GM23338 (cell line): ENCODE results near the gene GM2A. TPM values are rescaled to one million over a fixed set of nuclear protein-coding genes. Genes with fewer than 3 reads are reported as not detected.

Experiments
- ATAC-seq: fragments of 200-7000 bp; cut with Tn5 transposase; 3 replicates; pipeline ENCODE4 v1.9.1; 2020
- DNase-seq: peaks from one replicate; pipeline ENCODE4 v3.0.0-alpha.2; 2015; ENCODE audit warnings: low spot score
- H2AFZ ChIP-seq: fragments of 200-600 bp; sonication (generic); 2 replicates; pipeline ENCODE4 v1.8.0; 2016; ENCODE audit warnings: antibody characterized with exemption, mild to moderate bottlenecking, moderate library complexity
- H3F3A ChIP-seq: fragments of 200-600 bp; sonication (generic); replicated peaks from 2 replicates; pipeline ENCODE4 v1.8.0; 2017; ENCODE audit warnings: antibody characterized with exemption, mixed run types, low read depth
- H3K27ac ChIP-seq: fragments of 200-600 bp; sonication (generic); 2 replicates; pipeline ENCODE4 v1.6.1; 2016; ENCODE audit warnings: low read depth
- H3K27me3 ChIP-seq: fragments of 200-600 bp; sonication (generic); 2 replicates; pipeline ENCODE4 v1.8.0; 2016; ENCODE audit warnings: mild to moderate bottlenecking, mixed run types, moderate library complexity; ENCODE audit not compliant: insufficient read depth
- H3K36me3 ChIP-seq: fragments of 200-600 bp; sonication (generic); 2 replicates; pipeline ENCODE4 v1.8.0; 2016; ENCODE audit warnings: mild to moderate bottlenecking; ENCODE audit not compliant: insufficient read depth
- H3K4me1 ChIP-seq: fragments of 200-600 bp; sonication (generic); 2 replicates; pipeline ENCODE4 v1.8.0; 2016; ENCODE audit warnings: mild to moderate bottlenecking, moderate library complexity; ENCODE audit not compliant: insufficient read depth
- H3K4me2 ChIP-seq: fragments of 200-600 bp; sonication (generic); 2 replicates; pipeline ENCODE4 v1.7.1; 2017; ENCODE audit warnings: mixed run types
- H3K4me3 ChIP-seq: fragments of 200-600 bp; sonication (generic); 2 replicates; pipeline ENCODE4 v1.6.1; 2016; ENCODE audit warnings: mixed run types
- H3K79me2 ChIP-seq: fragments of 200-600 bp; sonication (generic); replicated peaks from 2 replicates; pipeline ENCODE4 v1.8.0; 2017; ENCODE audit warnings: mild to moderate bottlenecking; ENCODE audit not compliant: insufficient read depth
- H3K9me2 ChIP-seq: fragments of 200-600 bp; sonication (generic); 2 replicates; pipeline ENCODE4 v1.8.0; 2017; ENCODE audit not compliant: insufficient read depth
- H4K20me1 ChIP-seq: fragments of 200-600 bp; sonication (generic); replicated peaks from 2 replicates; pipeline ENCODE4 v1.8.0; 2017; ENCODE audit warnings: mild to moderate bottlenecking; ENCODE audit not compliant: insufficient read depth
- H3K27ac Mint-ChIP-seq: 2 replicates; pipeline ENCODE4 v1.8.0; 2020; ENCODE audit warnings: inconsistent platforms, mild to moderate bottlenecking, moderate library complexity, mixed read lengths
- H3K27me3 Mint-ChIP-seq: 3 replicates; pipeline ENCODE4 v1.8.0; 2022; ENCODE audit warnings: low read depth, mild to moderate bottlenecking, moderate library complexity, mixed read lengths, inconsistent platforms; ENCODE audit not compliant: insufficient read depth, poor library complexity
- H3K36me3 Mint-ChIP-seq: 3 replicates; pipeline ENCODE4 v1.8.0; 2021; ENCODE audit warnings: low read depth, mild to moderate bottlenecking, inconsistent platforms, moderate library complexity, mixed read lengths
- H3K4me1 Mint-ChIP-seq: 3 replicates; pipeline ENCODE4 v1.8.0; 2020; ENCODE audit warnings: mild to moderate bottlenecking, inconsistent platforms, mixed read lengths
- H3K4me3 Mint-ChIP-seq: 3 replicates; pipeline ENCODE4 v1.8.0; 2021; ENCODE audit warnings: moderate library complexity, mild to moderate bottlenecking, inconsistent platforms, mixed read lengths
- H3K9me3 Mint-ChIP-seq: 3 replicates; pipeline ENCODE4 v1.8.0; 2020; ENCODE audit warnings: moderate library complexity, mild to moderate bottlenecking, inconsistent platforms, mixed read lengths
- polyA plus RNA-seq: library from polyadenylated mRNA; unstranded; fragments of >200 nt; fragmentation: Nextera tagmentation; extraction: Ambion mirVana; gene quantifications from 2 replicates; pipeline ENCODE4 v1.2.1, GENCODE V29; 2016
- total RNA-seq: library from RNA; depleted of rRNA; stranded (reverse); fragments of >200 nt; shearing (Covaris generic); gene quantifications from 2 replicates; pipeline ENCODE4 v1.2.3, GENCODE V29; 2014; rRNA removed
- TF ChIP-seq, protein P1 (sequence below), 2 experiments: fragments of 200-600 bp in 1 of 2; sonication (generic) in 1 of 2; conservative IDR thresholded peaks; 2 replicates each; pipeline versions ENCODE4 v1.5.1 to v1.6.1; 2016 to 2017; ENCODE audit warnings: antibody characterized with exemption in 2 of 2, low read depth in 2 of 2, mild to moderate bottlenecking in 2 of 2, moderate library complexity in 1 of 2
- TF ChIP-seq, protein P2 (sequence below): IDR thresholded peaks from one replicate; pipeline ENCODE4 v1.6.1; 2018; ENCODE audit warnings: antibody characterized with exemption; ENCODE audit not compliant: unreplicated experiment

Gene GM2A
- total and polyA plus RNA-seq, 2 experiments from 2014 or later = 9.8 to 27.8 TPM

- DNase-seq (peak; percentile 39), ATAC-seq (peak; percentile 70)
- no peak overlapping the region for H3K4me3 ChIP-seq
- H2AFZ ChIP-seq = no peak overlapping the region
- Mint-ChIP-seq H3K4me1 (peaks cover 7% of the 10 kb centered on the region; the same call in 2 of the 3 replicates), H3K36me3 (no peaks in the 10 kb centered on the region), H3K9me3 (no peaks in the 10 kb centered on the region), H3K4me3 (no peak overlapping the region), H3K27ac (no peak overlapping the region), H3K27me3 (peaks cover 8% of the 10 kb centered on the region)
- H3K9me2 ChIP-seq = no peaks in the 10 kb centered on the region
- H3K36me3 ChIP-seq = no peaks in the 10 kb centered on the region
- TF ChIP-seq, protein P1, sequence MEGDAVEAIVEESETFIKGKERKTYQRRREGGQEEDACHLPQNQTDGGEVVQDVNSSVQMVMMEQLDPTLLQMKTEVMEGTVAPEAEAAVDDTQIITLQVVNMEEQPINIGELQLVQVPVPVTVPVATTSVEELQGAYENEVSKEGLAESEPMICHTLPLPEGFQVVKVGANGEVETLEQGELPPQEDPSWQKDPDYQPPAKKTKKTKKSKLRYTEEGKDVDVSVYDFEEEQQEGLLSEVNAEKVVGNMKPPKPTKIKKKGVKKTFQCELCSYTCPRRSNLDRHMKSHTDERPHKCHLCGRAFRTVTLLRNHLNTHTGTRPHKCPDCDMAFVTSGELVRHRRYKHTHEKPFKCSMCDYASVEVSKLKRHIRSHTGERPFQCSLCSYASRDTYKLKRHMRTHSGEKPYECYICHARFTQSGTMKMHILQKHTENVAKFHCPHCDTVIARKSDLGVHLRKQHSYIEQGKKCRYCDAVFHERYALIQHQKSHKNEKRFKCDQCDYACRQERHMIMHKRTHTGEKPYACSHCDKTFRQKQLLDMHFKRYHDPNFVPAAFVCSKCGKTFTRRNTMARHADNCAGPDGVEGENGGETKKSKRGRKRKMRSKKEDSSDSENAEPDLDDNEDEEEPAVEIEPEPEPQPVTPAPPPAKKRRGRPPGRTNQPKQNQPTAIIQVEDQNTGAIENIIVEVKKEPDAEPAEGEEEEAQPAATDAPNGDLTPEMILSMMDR (conservative IDR thresholded peaks at IDR 0.05; ENCODE audit: low read depth in 2 of 2) = peak; percentile 19 to 66; a peak in 3 of 4 replicates
- TF ChIP-seq, protein P2, sequence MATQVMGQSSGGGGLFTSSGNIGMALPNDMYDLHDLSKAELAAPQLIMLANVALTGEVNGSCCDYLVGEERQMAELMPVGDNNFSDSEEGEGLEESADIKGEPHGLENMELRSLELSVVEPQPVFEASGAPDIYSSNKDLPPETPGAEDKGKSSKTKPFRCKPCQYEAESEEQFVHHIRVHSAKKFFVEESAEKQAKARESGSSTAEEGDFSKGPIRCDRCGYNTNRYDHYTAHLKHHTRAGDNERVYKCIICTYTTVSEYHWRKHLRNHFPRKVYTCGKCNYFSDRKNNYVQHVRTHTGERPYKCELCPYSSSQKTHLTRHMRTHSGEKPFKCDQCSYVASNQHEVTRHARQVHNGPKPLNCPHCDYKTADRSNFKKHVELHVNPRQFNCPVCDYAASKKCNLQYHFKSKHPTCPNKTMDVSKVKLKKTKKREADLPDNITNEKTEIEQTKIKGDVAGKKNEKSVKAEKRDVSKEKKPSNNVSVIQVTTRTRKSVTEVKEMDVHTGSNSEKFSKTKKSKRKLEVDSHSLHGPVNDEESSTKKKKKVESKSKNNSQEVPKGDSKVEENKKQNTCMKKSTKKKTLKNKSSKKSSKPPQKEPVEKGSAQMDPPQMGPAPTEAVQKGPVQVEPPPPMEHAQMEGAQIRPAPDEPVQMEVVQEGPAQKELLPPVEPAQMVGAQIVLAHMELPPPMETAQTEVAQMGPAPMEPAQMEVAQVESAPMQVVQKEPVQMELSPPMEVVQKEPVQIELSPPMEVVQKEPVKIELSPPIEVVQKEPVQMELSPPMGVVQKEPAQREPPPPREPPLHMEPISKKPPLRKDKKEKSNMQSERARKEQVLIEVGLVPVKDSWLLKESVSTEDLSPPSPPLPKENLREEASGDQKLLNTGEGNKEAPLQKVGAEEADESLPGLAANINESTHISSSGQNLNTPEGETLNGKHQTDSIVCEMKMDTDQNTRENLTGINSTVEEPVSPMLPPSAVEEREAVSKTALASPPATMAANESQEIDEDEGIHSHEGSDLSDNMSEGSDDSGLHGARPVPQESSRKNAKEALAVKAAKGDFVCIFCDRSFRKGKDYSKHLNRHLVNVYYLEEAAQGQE = no peak
- H3K27me3 ChIP-seq = no peaks in the 10 kb centered on the region
- H3K4me1 ChIP-seq = no peaks in the 10 kb centered on the region; the same call in 1 of the 2 replicates
- H3K27ac ChIP-seq = no peak overlapping the region
- no peaks in the 10 kb centered on the region for H4K20me1 ChIP-seq
- H3K4me2 ChIP-seq = no peak overlapping the region
- no peaks in the 10 kb centered on the region for H3K79me2 ChIP-seq
- no peaks in the 10 kb centered on the region for H3F3A ChIP-seq
Observed at GRCh38 chr5:151318850-151319732, 66.1 kb downstream of the GM2A start.

Other genes starting within 250 kb of the GM2A start
- gene GPX3, start 232.6 kb upstream of the GM2A start, total RNA-seq = 48.4 and 48.9 TPM in 2 replicates
- gene GPX3, start 232.6 kb upstream of the GM2A start, polyA plus RNA-seq = 27.6 and 28.0 TPM in 2 replicates
- 29.6 and 35.8 TPM in 2 replicates for gene TNIP1, start 172.2 kb upstream of the GM2A start, total RNA-seq
- 10.3 and 12.2 TPM in 2 replicates for gene TNIP1, start 172.2 kb upstream of the GM2A start, polyA plus RNA-seq
- 87.4 and 110 TPM in 2 replicates for gene ANXA6, start 95.4 kb upstream of the GM2A start, total RNA-seq
- 26.5 and 30.2 TPM in 2 replicates for gene ANXA6, start 95.4 kb upstream of the GM2A start, polyA plus RNA-seq
- 5.3 and 6.6 TPM in 2 replicates for gene CCDC69, start 29.1 kb upstream of the GM2A start, total RNA-seq
- gene CCDC69, start 29.1 kb upstream of the GM2A start, polyA plus RNA-seq = 2.7 and 3.0 TPM in 2 replicates
- not detected in 2 replicates for gene SLC36A3, start 50.6 kb downstream of the GM2A start, total RNA-seq
- gene SLC36A3, start 50.6 kb downstream of the GM2A start, polyA plus RNA-seq = not detected in 2 replicates
- not detected in 2 replicates for gene SLC36A2, start 94.4 kb downstream of the GM2A start, total RNA-seq
- gene SLC36A2, start 94.4 kb downstream of the GM2A start, polyA plus RNA-seq = 0.08 TPM in 1 of 2 replicates, not detected in the other
- gene SLC36A1, start 194.4 kb downstream of the GM2A start, total RNA-seq = 8.2 and 10.4 TPM in 2 replicates
- 3.6 and 5.2 TPM in 2 replicates for gene SLC36A1, start 194.4 kb downstream of the GM2A start, polyA plus RNA-seq